Stimulated activated CD8-positive, alpha-beta memory T cell treated with anti-CD3 and anti-CD28 coated beads, Interleukin-4, amount 100 ng/mL, for 4 hours (primary cell): ENCODE data around the gene TIMELESS.
"Not testable (repeated sequence)": the region's sequence is repeated elsewhere in the genome, so short reads cannot be mapped to it uniquely, and the experiment has no call there.

Source experiments
- DNase-seq, 2 donors: peaks; one replicate each; pipeline ENCODE4 v3.0.0-alpha.2; 2020; ENCODE audit warnings: low read depth in 2 of 2, low spot score in 1 of 2

The TIMELESS gene

GRCh38 chr12:56469007-56469930 is 20.0 kb upstream of the TIMELESS start:
- no peak for DNase-seq

- peak; percentile 81 to 87 for DNase-seq
Observed at GRCh38 chr12:56468216-56469006, 19.2 kb upstream of the TIMELESS start, which contains the start of gene SPRYD4. SPRYD4 (plus strand) TSS chr12:56468578; CDS start chr12:56468592, 14 bp downstream.

- no peak for DNase-seq
Observed at GRCh38 chr12:56462565-56462964, 13.3 kb upstream of the TIMELESS start.

GRCh38 chr12:56461235-56462159 is 12.3 kb upstream of the TIMELESS start:
- DNase-seq: no peak

- no peak for DNase-seq
Observed at GRCh38 chr12:56457817-56458216, 8.6 kb upstream of the TIMELESS start.

- no peak for DNase-seq
Observed at GRCh38 chr12:56454557-56454956, 5.3 kb upstream of the TIMELESS start, which contains the start of gene MIP. MIP (minus strand) TSS chr12:56454657; CDS start chr12:56454613, 44 bp downstream.

GRCh38 chr12:56451147-56451546 is 1.9 kb upstream of the TIMELESS start:
- no peak for DNase-seq

- no peak for DNase-seq
Observed at GRCh38 chr12:56450241-56450640, 1.0 kb upstream of the TIMELESS start.

- no peak for DNase-seq
Observed at GRCh38 chr12:56449622-56449984, 377 bp upstream of the TIMELESS start.

GRCh38 chr12:56443208-56443607 is 6.0 kb downstream of the TIMELESS start:
- DNase-seq: not testable (repeated sequence)

GRCh38 chr12:56437430-56438176 is 11.6 kb downstream of the TIMELESS start:
- DNase-seq: no peak

- DNase-seq: no peak
Observed at GRCh38 chr12:56434828-56435227, 14.4 kb downstream of the TIMELESS start.

- DNase-seq: no peak
Observed at GRCh38 chr12:56431850-56432249, 17.4 kb downstream of the TIMELESS start.

- no peak for DNase-seq
Observed at GRCh38 chr12:56431288-56431687, 17.9 kb downstream of the TIMELESS start.

GRCh38 chr12:56425940-56426438 is 23.2 kb downstream of the TIMELESS start:
- DNase-seq: no peak

- DNase-seq: no peak
Observed at GRCh38 chr12:56425193-56425592, 24.0 kb downstream of the TIMELESS start.

GRCh38 chr12:56420411-56420810 is 28.8 kb downstream of the TIMELESS start:
- no peak for DNase-seq

GRCh38 chr12:56417739-56418138 is 31.5 kb downstream of the TIMELESS start:
- no peak for DNase-seq

- no peak for DNase-seq
Observed at GRCh38 chr12:56414401-56414800, 34.8 kb downstream of the TIMELESS start.

GRCh38 chr12:56413392-56413791 is 35.8 kb downstream of the TIMELESS start:
- no peak for DNase-seq
